Measurements from ENCODE around the gene HOXA3.

HOXA3 gene

DNA sequence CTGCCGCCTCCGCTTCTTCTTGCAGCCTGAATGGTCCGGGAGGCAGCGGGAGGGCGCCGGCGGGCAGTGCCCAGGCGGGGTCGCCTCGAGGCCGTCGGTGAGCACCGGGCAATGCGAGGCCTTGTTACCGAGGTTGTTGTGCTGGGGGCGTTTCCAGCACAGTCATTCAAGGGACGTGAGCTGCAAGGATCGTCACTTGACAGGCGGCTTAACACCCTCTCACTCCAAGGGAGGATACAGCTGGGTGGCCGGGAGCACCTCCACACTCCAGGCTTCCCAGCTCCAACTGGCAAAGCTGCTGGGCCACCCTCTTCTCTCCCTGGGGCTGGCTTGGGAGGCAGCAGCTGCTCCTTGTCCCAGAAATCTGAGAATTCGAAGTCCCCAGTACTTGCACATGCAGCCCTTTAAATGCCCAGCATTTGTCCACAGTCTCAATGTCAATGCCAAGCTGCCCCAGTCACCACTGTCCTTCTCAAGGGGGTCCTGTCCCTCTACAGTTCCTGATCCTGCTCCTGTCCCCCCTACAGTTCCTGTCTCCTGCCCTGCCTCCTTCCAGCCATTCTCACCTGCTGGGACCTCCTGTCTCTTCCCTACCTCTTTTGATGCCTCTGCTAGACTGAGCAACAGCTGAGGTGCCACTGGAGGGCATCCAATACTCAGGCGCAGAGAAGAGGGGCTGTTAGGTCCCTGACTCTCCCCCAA, 37.1 kb upstream of the HOXA3 start:
- DNase-seq (ENCODE audit: low read depth), result no peak

GRCh38 chr7:27188386-27189294, 36.3 kb upstream of the HOXA3 start:
- DNase-seq (ENCODE audit: low read depth), result no peak

GRCh38 chr7:27187475-27188385, 35.3 kb upstream of the HOXA3 start:
- DNase-seq (ENCODE audit: low read depth), result no peak

GRCh38 chr7:27186668-27187474, 34.5 kb upstream of the HOXA3 start:
- DNase-seq (ENCODE audit: low read depth), result no peak

- DNase-seq (ENCODE audit: low read depth), result no peak
Measured at GRCh38 chr7:27185854-27186667, 33.7 kb upstream of the HOXA3 start.

DNA sequence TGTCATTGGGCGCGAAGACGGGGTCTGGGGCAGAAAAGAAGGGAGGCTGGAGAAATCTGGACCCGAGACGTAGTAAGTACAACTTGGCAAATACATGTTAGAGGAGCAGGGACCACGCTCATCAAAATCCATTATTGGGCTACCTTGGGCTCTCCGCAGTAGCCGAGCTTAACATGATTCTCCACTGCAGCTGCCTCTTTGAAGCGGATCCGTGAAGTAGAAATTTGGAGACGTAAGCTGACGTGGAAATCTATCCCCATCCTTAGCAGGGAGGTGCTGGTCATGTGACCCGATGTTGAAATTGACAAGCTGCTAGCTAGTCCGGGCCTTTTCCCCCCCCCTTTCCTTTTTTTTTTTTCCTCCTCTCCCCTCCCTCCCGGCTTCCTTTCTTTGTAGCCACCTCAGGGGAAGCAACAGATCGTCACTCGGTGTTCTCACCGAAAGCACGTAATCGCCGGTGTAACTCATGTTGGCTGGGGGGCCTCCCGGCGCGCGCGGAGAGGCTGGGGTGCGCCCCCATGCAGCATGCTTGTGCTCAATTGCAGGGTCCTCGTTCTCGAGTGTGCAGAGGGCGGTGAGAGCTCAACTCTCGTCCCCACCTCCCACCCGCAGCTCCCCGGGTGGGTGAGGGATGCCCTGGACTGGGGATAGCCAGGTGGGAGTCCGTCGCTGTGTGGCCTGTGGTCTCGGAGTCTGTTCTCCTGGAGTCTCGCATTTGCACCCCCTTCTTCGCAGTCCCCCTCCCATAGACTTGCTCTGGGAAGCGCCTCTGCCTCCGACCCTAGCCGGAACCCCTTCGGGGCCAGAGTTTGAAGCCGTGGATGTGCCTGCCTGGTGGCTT, 32.9 kb upstream of the HOXA3 start, which contains the start of gene HOXA11:
Gene HOXA11, minus strand, starts transcription at position 220 of the 841 bp plus-strand sequence. Its CDS starts 88 bp downstream, at position 132.
- no peak for DNase-seq (ENCODE audit: low read depth)

GRCh38 chr7:27184337-27185012, 32.1 kb upstream of the HOXA3 start:
- no peak for DNase-seq (ENCODE audit: low read depth)

- no peak for DNase-seq (ENCODE audit: low read depth)
Measured at GRCh38 chr7:27183682-27184336, 31.4 kb upstream of the HOXA3 start.

DNA sequence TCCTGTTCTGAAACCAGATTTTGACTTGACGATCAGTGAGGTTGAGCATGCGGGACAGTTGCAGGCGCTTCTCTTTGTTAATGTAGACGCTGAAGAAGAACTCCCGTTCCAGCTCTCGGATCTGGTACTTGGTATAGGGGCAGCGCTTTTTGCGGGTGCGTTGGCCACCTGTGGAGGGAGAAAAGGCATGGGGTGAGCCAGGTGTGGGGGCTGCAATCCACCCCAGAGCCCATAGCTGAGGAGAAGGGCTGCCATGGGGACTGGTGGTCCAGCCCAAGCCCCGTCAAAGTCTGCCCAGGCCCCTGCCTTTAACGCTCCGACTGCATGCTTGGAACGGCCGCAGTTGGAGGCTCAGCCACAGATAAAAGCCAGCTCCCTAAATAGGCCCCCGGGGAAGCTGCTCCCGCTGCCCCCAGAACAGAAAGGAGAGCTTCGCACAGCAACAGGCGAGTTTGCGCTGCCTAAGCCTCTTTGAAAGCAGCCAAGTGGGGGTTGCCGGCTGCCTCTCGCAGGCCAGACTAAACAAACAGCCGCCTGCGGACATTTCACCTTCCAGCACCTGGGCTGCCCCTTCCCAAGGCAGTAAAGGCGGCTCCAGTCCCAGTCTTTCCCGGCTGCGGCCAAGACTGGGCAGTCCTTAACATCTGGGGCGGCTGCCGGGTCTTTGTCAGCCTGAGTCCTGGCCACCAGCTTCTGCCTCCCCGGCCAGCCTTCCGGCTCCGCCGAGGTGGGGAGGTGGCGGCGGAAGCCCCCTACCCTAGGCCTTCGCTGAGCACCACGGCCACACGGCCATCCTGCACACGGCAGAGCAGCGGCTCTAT, 30.7 kb upstream of the HOXA3 start:
- no peak for DNase-seq (ENCODE audit: low read depth)

DNA sequence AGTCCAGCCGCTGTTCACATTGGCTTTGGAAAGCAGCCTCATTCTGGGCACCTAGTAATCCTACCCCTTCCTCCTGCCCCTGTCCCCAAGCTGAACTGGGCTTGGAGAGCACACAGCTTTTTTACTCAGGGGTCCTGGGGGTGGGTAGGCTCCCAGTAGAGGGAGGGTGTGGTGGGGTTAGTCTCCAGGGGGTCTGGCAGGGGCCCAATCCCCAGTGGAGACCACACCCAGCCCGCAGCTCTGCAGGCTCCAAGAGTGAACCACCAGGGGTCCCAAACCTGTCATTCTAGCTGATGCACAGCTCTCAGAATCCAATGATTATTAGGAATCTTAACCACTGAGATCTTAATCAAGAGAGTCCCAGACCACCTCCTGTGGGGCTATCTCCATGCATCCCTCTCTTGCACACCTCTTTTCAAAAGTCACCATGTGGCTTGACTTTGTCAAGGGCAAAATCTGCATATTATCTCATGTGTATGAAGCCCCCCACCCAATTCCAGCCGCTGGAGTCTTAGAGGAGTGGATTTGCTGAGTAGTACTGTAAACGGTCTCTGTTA, 30.0 kb upstream of the HOXA3 start:
- DNase-seq (ENCODE audit: low read depth), result no peak

- no peak for DNase-seq (ENCODE audit: low read depth)
Measured at GRCh38 chr7:27181795-27182275, 29.5 kb upstream of the HOXA3 start.

DNA sequence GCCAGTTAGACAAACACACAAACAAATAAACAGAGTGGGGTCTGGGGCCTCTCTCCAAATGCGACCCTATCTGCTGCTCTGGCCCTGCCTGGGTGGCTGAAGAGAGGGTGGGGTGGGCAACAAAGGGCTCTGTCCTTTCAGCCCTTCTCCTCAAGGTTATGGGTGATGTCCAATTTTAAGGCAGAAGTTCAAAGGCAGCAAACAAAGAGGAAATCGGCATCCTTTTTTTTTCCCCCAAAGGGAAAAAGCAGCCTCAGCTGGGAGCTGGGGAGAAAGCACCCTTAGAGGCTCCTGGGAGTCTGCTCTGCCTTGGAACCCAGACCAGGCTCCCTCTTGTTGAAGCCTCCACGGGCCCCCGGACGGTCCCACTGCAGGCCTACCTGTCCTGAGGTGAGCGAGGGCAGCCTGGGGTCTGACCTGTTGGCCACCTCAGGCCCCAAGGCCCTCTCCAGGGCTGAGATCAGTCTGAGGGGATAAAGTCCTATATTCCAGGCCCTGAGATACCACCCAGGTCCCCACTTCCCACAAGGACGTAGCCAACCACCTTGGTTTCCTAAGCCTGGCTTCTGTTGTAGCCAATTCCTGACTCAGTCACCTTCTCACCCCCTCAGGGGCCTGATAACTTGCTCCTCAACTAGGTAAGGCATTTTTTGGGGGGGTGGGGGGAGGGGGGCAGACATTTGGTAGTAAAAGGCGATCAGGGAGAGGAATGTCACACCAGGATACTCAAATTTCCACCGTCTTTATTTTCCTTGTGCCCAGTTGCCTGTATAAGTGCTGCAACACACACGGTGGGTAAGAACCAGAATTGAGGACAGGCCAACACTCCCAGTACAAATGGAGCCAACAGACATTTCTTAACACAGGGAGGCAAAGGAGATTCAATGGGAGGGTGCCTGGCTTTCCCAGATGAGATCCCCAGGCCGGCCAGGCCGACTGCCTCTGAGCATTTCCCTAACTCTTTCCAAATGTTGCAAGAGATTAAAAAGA, 28.3 kb upstream of the HOXA3 start:
- DNase-seq (ENCODE audit: low read depth), result no peak

DNA sequence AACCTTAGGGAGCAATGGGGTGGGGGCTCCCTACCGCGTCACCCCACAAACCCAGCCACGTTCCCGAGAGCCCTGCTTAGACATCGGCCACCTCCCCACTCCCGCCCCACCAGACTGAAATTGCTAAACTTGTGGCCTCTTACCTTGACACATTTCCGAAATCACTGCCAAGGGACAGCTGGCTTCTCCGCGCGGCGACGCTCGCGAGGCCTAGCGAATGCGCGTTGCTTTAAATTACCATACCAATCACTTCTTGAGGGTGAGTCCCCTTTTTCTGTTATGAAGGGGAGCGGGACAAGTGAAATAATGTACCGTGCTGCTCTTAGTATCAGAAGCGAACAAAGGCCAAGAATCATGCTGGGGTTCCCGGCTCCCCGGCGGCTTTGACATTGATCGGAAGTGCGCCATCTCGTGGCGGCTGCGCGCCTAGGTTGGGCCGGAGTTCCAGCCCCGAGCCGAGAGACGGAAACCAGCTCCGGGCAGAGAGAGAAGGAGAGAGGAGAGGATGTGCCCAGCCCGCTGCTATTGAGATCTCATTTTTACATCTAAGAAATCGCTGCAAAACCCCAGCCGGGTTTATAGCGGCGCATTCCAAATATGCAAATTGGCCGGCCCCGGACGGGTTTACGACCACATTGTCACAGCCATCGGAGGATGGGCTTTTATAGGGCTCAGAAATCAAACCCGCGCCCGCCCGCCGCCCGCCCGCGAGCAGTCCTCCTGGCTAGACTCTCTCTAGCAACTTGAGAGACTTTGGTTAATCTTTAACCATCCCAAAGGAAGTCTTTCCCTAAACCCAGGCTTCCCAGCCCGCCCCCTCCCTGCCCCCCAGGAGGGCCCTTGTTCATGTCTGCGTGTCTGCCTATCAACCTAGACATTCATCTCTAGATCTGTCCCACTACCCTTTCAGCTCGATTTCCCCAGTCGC, 27.4 kb upstream of the HOXA3 start:
- DNase-seq (ENCODE audit: low read depth), result peak; percentile 47

DNA sequence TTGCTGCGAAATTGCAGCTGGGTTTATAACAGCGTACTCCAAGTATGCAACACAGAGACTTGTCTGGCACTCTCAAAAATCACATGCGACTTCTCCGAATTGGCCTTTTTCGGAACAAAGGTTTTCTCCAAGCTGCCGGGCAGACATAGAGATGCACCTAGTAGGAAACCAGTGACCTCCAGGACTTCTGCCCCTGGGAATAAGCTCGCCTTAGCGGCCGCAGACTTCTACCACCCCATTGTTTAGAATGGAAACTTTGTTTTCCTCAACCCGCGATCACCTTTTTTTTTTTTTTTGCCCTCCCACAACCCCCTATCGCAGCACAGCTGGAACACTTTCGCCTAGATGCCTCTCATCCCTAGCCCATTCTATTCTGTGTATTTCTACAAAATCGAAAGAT, 26.6 kb upstream of the HOXA3 start:
- no peak for DNase-seq (ENCODE audit: low read depth)

GRCh38 chr7:27178366-27178765, 26.0 kb upstream of the HOXA3 start:
- DNase-seq (ENCODE audit: low read depth), result no peak

Data from activated gamma-delta T cell treated with anti-CD3 and anti-CD28 coated beads, Interleukin-2, amount 50 U/mL, for 16 hours (primary cell).